ENCODE data around the gene RYR3.

DNA sequence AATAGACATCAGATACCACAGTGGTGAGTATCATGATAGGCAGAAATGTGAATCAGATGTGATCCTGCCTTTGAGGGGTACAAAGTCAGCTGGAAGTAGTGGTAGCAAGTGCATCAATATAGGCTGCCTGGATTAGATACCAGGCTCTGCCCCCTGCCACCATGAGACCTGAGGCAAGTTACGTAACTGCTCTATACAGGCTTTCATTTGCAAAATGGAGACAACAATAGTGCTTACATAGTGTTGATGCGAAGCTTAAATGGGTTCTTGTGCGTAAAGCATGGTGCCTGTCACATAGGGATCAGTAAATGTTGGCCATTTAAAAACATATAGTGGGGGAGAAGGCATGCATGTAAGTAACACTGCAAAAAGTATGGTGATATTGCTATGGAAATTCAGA, 158.0 kb downstream of the RYR3 start:
- TF ChIP-seq, protein P1, sequence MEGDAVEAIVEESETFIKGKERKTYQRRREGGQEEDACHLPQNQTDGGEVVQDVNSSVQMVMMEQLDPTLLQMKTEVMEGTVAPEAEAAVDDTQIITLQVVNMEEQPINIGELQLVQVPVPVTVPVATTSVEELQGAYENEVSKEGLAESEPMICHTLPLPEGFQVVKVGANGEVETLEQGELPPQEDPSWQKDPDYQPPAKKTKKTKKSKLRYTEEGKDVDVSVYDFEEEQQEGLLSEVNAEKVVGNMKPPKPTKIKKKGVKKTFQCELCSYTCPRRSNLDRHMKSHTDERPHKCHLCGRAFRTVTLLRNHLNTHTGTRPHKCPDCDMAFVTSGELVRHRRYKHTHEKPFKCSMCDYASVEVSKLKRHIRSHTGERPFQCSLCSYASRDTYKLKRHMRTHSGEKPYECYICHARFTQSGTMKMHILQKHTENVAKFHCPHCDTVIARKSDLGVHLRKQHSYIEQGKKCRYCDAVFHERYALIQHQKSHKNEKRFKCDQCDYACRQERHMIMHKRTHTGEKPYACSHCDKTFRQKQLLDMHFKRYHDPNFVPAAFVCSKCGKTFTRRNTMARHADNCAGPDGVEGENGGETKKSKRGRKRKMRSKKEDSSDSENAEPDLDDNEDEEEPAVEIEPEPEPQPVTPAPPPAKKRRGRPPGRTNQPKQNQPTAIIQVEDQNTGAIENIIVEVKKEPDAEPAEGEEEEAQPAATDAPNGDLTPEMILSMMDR (conservative IDR thresholded peaks at IDR 0.05 in 1 of 2, IDR thresholded peaks at IDR 0.05 in 1 of 2; ENCODE audit: extremely low read depth in 1 of 2, insufficient read depth in 1 of 2, low read depth in 1 of 2, low read length in 2 of 2), result no peak
- no peak for TF ChIP-seq EZH2 (IDR thresholded peaks at IDR 0.05; ENCODE audit: borderline replicate concordance, low read length)
